ENCODE results near the gene CCDC77. TPM values are rescaled to one million over a fixed set of nuclear protein-coding genes. Genes with fewer than 3 reads are reported as not detected.

Gene CCDC77
- total RNA-seq, 1 experiment from 2014 or later, result 21.9 TPM

DNA sequence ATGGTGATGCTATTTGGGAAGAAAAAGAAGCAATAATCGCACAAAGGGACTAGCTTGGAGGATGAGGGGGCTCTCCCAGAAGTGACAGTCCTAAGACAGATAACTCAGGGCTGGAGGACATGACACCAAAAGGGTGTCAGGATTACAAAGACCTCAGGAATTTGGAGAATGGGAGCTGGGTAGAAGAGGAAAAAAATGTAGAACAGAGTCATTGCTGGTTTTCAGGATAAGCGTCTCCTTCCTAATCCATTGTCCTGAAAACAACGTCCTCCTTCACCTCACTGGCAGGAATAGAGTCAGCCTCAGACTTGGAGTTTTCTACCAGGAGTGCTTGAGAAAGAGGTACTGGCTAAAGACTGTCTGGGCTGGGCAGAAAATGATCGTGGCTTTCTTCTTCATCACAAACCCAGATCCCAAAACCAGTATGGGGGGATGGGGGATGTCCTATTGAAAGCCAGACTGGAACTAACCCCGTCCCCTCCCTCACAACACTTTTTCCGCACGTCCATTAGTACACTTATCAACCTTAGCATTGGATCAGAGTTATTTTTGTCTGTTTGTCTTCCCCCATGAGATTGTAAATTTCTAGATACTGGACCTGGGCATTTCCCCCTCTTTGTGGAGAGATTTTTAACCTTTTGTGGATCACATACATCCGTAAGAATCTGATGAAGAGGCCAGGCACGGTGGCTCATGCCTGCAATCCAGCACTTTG is 72.6 kb downstream of the CCDC77 start:
- TF ChIP-seq, protein P1, sequence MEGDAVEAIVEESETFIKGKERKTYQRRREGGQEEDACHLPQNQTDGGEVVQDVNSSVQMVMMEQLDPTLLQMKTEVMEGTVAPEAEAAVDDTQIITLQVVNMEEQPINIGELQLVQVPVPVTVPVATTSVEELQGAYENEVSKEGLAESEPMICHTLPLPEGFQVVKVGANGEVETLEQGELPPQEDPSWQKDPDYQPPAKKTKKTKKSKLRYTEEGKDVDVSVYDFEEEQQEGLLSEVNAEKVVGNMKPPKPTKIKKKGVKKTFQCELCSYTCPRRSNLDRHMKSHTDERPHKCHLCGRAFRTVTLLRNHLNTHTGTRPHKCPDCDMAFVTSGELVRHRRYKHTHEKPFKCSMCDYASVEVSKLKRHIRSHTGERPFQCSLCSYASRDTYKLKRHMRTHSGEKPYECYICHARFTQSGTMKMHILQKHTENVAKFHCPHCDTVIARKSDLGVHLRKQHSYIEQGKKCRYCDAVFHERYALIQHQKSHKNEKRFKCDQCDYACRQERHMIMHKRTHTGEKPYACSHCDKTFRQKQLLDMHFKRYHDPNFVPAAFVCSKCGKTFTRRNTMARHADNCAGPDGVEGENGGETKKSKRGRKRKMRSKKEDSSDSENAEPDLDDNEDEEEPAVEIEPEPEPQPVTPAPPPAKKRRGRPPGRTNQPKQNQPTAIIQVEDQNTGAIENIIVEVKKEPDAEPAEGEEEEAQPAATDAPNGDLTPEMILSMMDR (conservative IDR thresholded peaks at IDR 0.05), result no peak
- Histone ChIP-seq H2BK15ac (ENCODE audit: low read depth, low read length) (no peak overlapping the region), H3K9me3 (ENCODE audit: control insufficient read depth, low read depth, low read length) (no peaks in the 10 kb centered on the region), H3T11ph (ENCODE audit: low read length) (no peak overlapping the region), H3K23me2 (ENCODE audit: insufficient read length, low read depth, low read length, poor library complexity, severe bottlenecking) (no peaks in the 10 kb centered on the region), H3K27me3 (ENCODE audit: insufficient read depth, low read length) (no peaks in the 10 kb centered on the region), H2BK120ac (ENCODE audit: low read depth, low read length, poor library complexity, severe bottlenecking) (no peak overlapping the region), H3K79me2 (ENCODE audit: insufficient read depth, low read length) (no peaks in the 10 kb centered on the region), H3K18ac (ENCODE audit: insufficient read length, low read depth, low read length) (no peak overlapping the region), H3K4ac (ENCODE audit: low read depth, low read length) (no peak overlapping the region), H4K8ac (replicated peaks; ENCODE audit: insufficient read length, low read depth, low read length) (no peak overlapping the region), H3K27ac (ENCODE audit: insufficient read length, low read depth, low read length) (no peak overlapping the region), H3K4me2 (ENCODE audit: insufficient read depth, insufficient read length, low read length) (no peak overlapping the region), H2AFZ (ENCODE audit: low read length) (no peak overlapping the region), H2BK20ac (ENCODE audit: low read depth, low read length, poor library complexity, severe bottlenecking) (no peak overlapping the region), H4K5ac (ENCODE audit: insufficient read length, low read depth, low read length) (no peak overlapping the region), H4K20me1 (ENCODE audit: control insufficient read depth, insufficient read depth, insufficient read length) (no peaks in the 10 kb centered on the region), H3K9ac (ENCODE audit: extremely low read depth, insufficient read length, low read length) (no peak overlapping the region), H2AK5ac (ENCODE audit: insufficient read length, low read length) (no peak overlapping the region), H4K91ac (ENCODE audit: insufficient read length, low read depth, low read length) (no peak overlapping the region), H2BK12ac (ENCODE audit: insufficient read length, low read depth, low read length) (no peak overlapping the region), H2BK5ac (ENCODE audit: insufficient read length, low read length) (no peak overlapping the region), H3K23ac (ENCODE audit: insufficient read length, low read depth, low read length) (no peak overlapping the region), H3K56ac (ENCODE audit: insufficient read length, low read depth, low read length) (no peak overlapping the region), H3K4me1 (ENCODE audit: insufficient read depth, low read length) (peaks cover 3% of the 10 kb centered on the region), H3K79me1 (ENCODE audit: insufficient read depth, low read depth, low read length, poor library complexity, severe bottlenecking) (no peaks in the 10 kb centered on the region), H3K14ac (ENCODE audit: insufficient read depth, low read length) (no peak overlapping the region)
- WGBS (ENCODE audit: extremely low coverage, insufficient read length, low lambda C conversion rate), result no CpG with 5 or more reads among the region's 9 CpGs
- Mint-ChIP-seq H3K9me3 (no peaks in the 10 kb centered on the region), H3K27ac (peak overlapping the region in 2 of 3 experiments; percentile 6 to 15; a peak in 3 of 7 replicates), H3K36me3 (ENCODE audit: insufficient read depth in 1 of 3, low read depth in 3 of 3) (peaks cover 0 to 5% (median 3%) of the 10 kb centered on the region in 3 experiments; a peak in 3 of 7 replicates), H3K4me1 (peaks cover 26 to 27% of the 10 kb centered on the region in 2 experiments), H3K27me3 (ENCODE audit: low read depth) (no peaks in the 10 kb centered on the region), H3K4me3 (no peak overlapping the region)
- peak; percentile 32 for DNase-seq

Data from H9 (cell line).